ENCODE data around the gene AK6. TPM values are rescaled to one million over a fixed set of nuclear protein-coding genes. Genes with fewer than 3 reads are reported as not detected.

The AK6 gene
- polyA plus RNA-seq (2011; rRNA removed) (57.4 and 92.4 TPM in 2 replicates), polyA minus RNA-seq (2011; rRNA and poly(A)+ RNA removed) (12.0 and 18.5 TPM in 2 replicates)

DNA sequence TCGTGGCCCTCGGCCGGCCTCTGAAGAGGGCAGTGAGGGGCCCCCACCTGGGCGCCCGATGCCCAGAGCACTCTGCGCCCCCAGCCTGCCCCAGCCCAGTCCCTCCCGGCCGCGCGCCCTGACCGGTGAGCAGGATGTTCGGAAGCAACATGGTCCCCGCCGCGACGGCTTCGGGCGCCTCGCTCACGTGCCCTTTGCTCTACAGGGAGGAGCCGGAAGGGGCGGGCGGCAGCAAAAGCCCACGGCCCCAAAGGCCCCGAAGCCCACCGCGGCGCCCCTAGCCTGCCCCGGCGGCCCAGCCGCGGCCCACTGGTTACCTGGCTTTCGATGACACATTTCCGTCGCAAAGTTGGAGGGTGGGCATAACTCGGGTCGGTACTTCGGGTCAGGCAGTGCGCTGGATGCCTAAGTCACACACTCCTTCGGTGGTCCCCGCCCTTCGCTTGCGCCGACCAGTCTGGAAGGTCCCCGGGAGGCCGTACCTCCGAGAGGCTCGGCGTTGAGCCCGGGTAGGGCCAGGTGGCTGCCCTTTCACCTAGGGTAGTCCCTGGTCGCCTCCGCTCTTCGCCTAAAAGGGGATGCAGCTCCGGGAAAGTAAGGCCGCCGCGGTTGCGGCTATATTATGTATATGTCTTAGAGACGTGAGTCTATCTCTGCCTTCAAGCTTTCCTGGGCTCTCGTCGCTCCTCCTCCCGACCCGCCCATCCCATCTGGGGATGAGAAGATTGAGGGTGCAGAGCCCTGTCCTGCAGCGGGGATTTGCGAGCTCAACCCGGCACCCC is at the start of gene AK6, which contains the start of the genes RAD17 and TAF9:
AK6 (minus strand) TSS at position 181 of the 782 bp plus-strand sequence; CDS start at position 151, 30 bp downstream.
RAD17 (plus strand) TSS at position 479 of the 782 bp plus-strand sequence. CDS start 2,391 bp downstream, outside the sequence.
TAF9 (minus strand) TSS at position 181 of the 782 bp plus-strand sequence. CDS start 3,783 bp downstream, outside the sequence.
- Histone ChIP-seq H3K27ac (ENCODE audit: low read depth, low read length) (peak within 1 kb of the TSS; percentile 89), H3K4me3 (ENCODE audit: low read depth, low read length) (peak within 1 kb of the TSS; percentile 95), H3K27me3 (ENCODE audit: control insufficient read depth, insufficient read depth, low read length) (no peaks in the 10 kb centered on the region), H3K9me3 (ENCODE audit: control insufficient read depth, insufficient read depth, low read length) (no peaks in the 10 kb centered on the region)
- TF ChIP-seq CTCF (IDR thresholded peaks at IDR 0.05; ENCODE audit: low read depth, low read length), result no peak
- CTCF ChIA-PET, result interaction anchor here (1.0 to 1.5 kb wide), 3 partner anchors 276 to 327 kb away, joined by 3 to 9 read pairs (median 6); partner anchors contain the start of gene SLC30A5
- POLR2A ChIA-PET, result interaction anchor here (0.5 to 1.7 kb wide), 5 partner anchors 13 to 276 kb away, joined by 3 to 7 read pairs (median 4); partner anchors contain the start of genes CCDC125 and SLC30A5
- peak; percentile 71 for DNase-seq (ENCODE audit: low read depth, low spot score)

DNA sequence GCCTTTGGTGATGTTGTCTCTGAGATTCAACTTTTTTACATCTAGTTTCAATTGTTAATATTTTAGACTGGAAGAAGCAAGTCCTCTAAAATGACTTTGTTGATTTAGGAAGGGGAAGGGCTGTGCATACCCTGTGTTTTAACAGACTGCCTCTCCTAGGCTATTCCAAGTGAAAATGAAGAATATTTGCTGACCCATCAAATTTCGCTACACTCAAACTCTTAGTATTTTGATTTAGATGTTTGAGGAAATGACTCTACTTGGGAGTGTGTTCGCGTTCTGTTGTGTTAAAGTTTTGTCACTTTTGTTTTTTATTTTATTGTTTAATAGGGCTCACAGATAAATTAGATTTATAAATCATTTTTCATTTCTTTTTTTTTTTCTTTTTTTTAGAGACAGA is 49.2 kb upstream of the AK6 start:
- no peak overlapping the region for H3K27ac ChIP-seq (ENCODE audit: low read depth, low read length)
- ChIA-PET CTCF (no interaction called here), POLR2A (no interaction called here)
- no peak overlapping the region for H3K4me3 ChIP-seq (ENCODE audit: low read depth, low read length)
- H3K9me3 ChIP-seq (ENCODE audit: control insufficient read depth, insufficient read depth, low read length), result no peaks in the 10 kb centered on the region
- no peak for DNase-seq (ENCODE audit: low read depth, low spot score)
- H3K27me3 ChIP-seq (ENCODE audit: control insufficient read depth, insufficient read depth, low read length), result no peaks in the 10 kb centered on the region
- TF ChIP-seq CTCF (IDR thresholded peaks at IDR 0.05; ENCODE audit: low read depth, low read length), result no peak

GRCh38 chr5:69416699-69417098 is 47.4 kb upstream of the AK6 start:
- ChIA-PET POLR2A (no interaction called here), CTCF (no interaction called here)
- Histone ChIP-seq H3K27me3 (ENCODE audit: control insufficient read depth, insufficient read depth, low read length) (no peaks in the 10 kb centered on the region), H3K4me3 (ENCODE audit: low read depth, low read length) (no peak overlapping the region), H3K9me3 (ENCODE audit: control insufficient read depth, insufficient read depth, low read length) (no peaks in the 10 kb centered on the region), H3K27ac (ENCODE audit: low read depth, low read length) (no peak overlapping the region)
- DNase-seq (ENCODE audit: low read depth, low spot score), result no peak
- TF ChIP-seq CTCF (IDR thresholded peaks at IDR 0.05; ENCODE audit: low read depth, low read length), result no peak

DNA sequence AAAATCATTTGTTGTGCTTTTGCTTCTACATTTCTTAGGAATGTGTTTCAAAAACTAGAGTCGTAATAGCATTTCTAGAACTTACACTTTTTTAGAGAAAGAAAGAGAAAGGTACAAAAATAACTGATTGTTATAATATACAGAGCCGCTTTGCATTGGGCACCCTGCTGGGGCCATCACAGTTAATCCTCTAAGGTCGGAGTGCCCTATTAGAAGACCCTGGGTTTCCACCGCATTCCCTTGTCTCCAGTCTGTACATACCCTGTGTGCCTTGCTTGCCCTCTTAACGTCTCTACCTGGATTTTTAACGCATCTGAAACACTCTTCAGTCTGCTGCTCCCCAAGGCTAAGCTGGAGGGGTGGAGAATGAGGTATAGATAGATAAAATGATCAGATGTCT is 46.9 kb upstream of the AK6 start:
- ChIA-PET CTCF (no interaction called here), POLR2A (no interaction called here)
- Histone ChIP-seq H3K4me3 (ENCODE audit: low read depth, low read length) (no peak overlapping the region), H3K27me3 (ENCODE audit: control insufficient read depth, insufficient read depth, low read length) (no peaks in the 10 kb centered on the region), H3K27ac (ENCODE audit: low read depth, low read length) (no peak overlapping the region), H3K9me3 (ENCODE audit: control insufficient read depth, insufficient read depth, low read length) (no peaks in the 10 kb centered on the region)
- no peak for TF ChIP-seq CTCF (IDR thresholded peaks at IDR 0.05; ENCODE audit: low read depth, low read length)
- no peak for DNase-seq (ENCODE audit: low read depth, low spot score)

- DNase-seq (ENCODE audit: low read depth, low spot score), result no peak
- no peak overlapping the region for H3K27ac ChIP-seq (ENCODE audit: low read depth, low read length)
- no peaks in the 10 kb centered on the region for H3K9me3 ChIP-seq (ENCODE audit: control insufficient read depth, insufficient read depth, low read length)
- POLR2A ChIA-PET, result no interaction called here
- CTCF ChIA-PET, result no interaction called here
- no peaks in the 10 kb centered on the region for H3K27me3 ChIP-seq (ENCODE audit: control insufficient read depth, insufficient read depth, low read length)
- peak overlapping the region; percentile 55 for H3K4me3 ChIP-seq (ENCODE audit: low read depth, low read length)
- TF ChIP-seq CTCF (IDR thresholded peaks at IDR 0.05; ENCODE audit: low read depth, low read length), result no peak
Measured at GRCh38 chr5:69415584-69415958, 46.3 kb upstream of the AK6 start.
